ENCODE data around the gene NSDHL. TPM values are rescaled to one million over a fixed set of nuclear protein-coding genes. Genes with fewer than 3 reads are reported as not detected.

Gene NSDHL
- total RNA-seq, 8 experiments from 2014 or later, result 10.2 to 38.9 (median 20.6) TPM

DNA sequence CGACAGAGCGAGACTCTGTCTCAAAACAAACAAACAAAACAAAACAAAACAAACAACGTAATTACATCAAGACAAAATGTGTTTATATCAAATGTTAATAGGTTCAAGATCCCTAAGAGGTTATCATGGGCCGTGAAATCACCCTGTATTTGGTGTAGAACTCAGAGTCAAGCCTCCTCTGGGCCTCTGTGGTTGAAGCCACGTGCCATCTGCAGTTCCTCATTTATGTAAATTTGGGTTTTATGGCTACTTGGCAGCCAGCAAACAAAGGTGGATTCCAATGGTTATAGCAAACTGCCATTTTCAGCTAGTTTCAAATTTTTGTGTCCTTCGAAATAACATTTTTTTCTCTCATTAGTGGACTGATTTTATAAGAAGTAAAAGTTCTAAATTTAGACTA lies 16.4 kb downstream of the NSDHL start:
- no peak for ATAC-seq (replicated peaks in 6 of 8)
- WGBS, 10 experiments, result 19 to 100% (median 61%) methylated on average over 1 to 6 of the region's 6 CpGs; no CpG with 5 or more reads in 6 of the 10 experiments
- H3K27ac ChIP-seq, result no peak overlapping the region
- H3K4me3 ChIP-seq, result no peak overlapping the region
- no peaks in the 10 kb centered on the region for H3K4me1 ChIP-seq (replicated peaks in 1 of 2)
- in situ Hi-C loops (cut with MboI; ENCODE audit: low pct_unique_long_range_greater_than_20kb in 2 of 9, low sequenced_read_pairs in 9 of 9, unreplicated experiment in 9 of 9), result no loop called here

DNA sequence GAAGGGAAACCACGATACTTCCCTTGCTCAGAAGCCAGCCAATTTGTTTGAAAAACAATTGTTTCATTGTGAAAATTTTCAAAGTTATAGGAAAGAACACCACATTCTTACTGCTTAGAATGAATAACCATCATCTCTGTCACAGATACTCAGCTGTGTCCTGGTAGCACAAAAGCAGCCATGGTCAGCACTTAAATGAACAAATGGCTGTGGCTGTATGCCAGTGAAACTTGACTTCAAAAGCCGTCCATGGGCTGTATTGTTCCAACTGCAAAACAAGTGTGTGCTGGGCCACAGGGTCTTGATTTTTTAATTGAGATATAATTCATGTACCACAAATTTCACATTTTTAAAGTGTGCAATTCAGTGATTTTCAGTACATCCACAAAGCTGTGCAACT lies 19.6 kb downstream of the NSDHL start:
- no peaks in the 10 kb centered on the region for H3K4me1 ChIP-seq (replicated peaks in 1 of 2)
- H3K27ac ChIP-seq, result no peak overlapping the region
- no peak for ATAC-seq (replicated peaks in 6 of 8)
- in situ Hi-C loops (cut with MboI; ENCODE audit: low pct_unique_long_range_greater_than_20kb in 2 of 9, low sequenced_read_pairs in 9 of 9, unreplicated experiment in 9 of 9), result no loop called here
- WGBS, 10 experiments, result 100% methylated on average over 1 of the region's 2 CpGs; no CpG with 5 or more reads in 8 of the 10 experiments
- H3K4me3 ChIP-seq, result no peak overlapping the region

DNA sequence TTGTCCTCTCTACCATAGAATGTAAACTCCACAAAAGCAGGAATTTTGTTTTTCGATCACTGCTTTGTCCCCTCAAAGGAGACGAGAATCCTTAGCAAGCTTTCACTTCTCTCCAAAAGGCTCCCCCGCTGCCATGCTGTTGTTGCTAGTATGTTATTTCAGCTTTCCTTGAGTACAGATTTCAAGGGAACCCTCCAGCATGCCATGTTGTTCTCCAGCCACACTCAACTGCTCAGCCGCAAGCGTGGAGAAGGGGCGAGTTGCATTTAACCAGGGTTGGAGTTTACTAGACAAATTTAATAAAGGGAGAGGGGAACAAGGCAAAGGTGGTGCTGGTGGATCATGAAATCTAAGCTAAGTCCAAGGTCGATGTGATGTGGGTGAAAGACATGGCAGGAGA lies 23.1 kb downstream of the NSDHL start:
- in situ Hi-C loops (cut with MboI; ENCODE audit: low pct_unique_long_range_greater_than_20kb in 2 of 9, low sequenced_read_pairs in 9 of 9, unreplicated experiment in 9 of 9), result no loop called here
- no peak overlapping the region for H3K4me3 ChIP-seq
- 55 to 100% methylated on average over 3 to 4 of the region's 7 CpGs; no CpG with 5 or more reads in 8 of the 10 experiments for WGBS, 10 experiments
- H3K4me1 ChIP-seq (replicated peaks in 1 of 2), result no peaks in the 10 kb centered on the region
- ATAC-seq (replicated peaks in 6 of 8), result no peak
- no peak overlapping the region for H3K27ac ChIP-seq

DNA sequence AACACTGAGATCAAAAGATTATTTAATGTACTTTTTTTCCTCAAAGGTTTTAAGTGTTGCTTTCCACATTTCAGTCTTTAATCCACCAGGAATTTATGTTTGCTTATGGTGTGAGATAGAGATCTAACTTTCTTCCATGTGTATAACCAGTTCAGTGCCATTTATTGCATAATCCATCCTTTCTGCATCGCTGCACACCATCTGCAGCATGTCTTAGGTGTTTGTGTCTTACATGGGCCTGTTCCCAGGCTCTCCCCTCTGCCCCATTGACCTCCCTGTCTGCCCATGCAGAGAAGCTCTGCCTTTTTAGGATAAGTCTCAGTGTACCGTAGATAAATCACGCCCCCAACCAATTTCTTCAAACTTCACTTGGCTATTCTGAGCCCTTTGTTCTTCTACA lies 30.3 kb downstream of the NSDHL start:
- peak in 1 of 8 experiments; percentile 46 for ATAC-seq (replicated peaks in 6 of 8)
- in situ Hi-C loops (cut with MboI; ENCODE audit: low pct_unique_long_range_greater_than_20kb in 2 of 9, low sequenced_read_pairs in 9 of 9, unreplicated experiment in 9 of 9), result no loop called here
- no peaks in the 10 kb centered on the region for H3K4me1 ChIP-seq (replicated peaks in 1 of 2)
- no peak overlapping the region for H3K27ac ChIP-seq
- H3K4me3 ChIP-seq, result no peak overlapping the region
- 36 to 100% (median 72%) methylated on average over 1 to 3 of the region's 3 CpGs; no CpG with 5 or more reads in 6 of the 10 experiments for WGBS, 10 experiments

DNA sequence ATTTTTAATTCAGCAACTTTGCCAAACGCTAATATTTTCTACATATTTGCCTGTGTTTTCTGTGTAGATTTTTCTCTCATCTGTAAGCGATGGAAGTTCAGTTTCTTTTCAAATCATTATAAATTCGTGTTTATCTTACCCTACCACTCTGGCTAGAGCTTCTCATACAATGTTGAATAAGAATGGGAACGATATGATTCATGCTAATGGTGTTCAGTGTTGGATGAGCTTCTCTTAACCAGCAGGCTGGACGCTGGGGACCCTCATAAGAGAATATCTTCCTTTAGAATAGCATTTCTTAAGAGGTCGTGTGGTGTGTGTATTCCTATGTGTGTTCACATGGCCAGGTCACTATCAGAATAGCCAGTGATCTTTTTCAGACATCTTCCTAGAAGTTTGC lies 31.0 kb downstream of the NSDHL start:
- 50 to 100% (median 98%) methylated on average over 1 to 6 of the region's 6 CpGs; no CpG with 5 or more reads in 2 of the 10 experiments for WGBS, 10 experiments
- ATAC-seq (replicated peaks in 6 of 8), result no peak

DNA sequence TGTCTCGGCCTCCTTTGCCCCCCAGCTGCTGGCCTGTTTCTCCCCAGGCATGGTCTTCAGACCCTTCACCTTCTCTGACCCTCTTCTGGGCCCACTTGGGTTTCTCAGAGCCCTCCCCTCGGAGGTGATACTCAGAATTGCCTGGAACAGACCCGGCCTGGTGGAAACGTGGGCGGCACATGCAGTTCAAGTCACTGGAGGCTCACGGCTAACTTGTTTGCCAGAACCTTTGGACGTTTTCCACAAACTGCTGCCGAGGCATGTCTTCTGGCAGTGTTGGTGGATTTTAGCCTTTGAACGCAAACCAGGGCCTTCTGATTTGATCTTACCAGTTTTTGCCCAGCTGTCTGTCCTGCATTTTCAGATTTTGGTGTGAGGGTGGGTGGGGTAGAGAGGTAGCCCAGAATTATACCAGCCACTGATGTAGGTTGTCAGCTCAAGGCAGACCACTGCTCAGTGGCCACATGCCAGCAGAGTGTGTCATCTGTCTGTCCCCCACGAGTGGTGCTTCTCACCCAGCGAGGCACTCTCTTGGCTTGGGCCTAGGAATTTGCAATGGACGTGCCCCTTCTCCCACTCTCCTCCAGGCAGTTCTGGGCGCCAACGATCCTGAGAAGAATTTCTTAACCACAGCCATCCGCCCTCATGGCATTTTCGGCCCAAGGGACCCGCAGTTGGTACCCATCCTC lies 34.5 kb downstream of the NSDHL start:
- no peaks in the 10 kb centered on the region for H3K4me1 ChIP-seq (replicated peaks in 1 of 2)
- no peak overlapping the region for H3K27ac ChIP-seq
- ATAC-seq (replicated peaks in 6 of 8), result no peak
- H3K4me3 ChIP-seq, result no peak overlapping the region
- WGBS, 10 experiments, result 61 to 67% methylated on average over 1 to 8 of the region's 17 CpGs; no CpG with 5 or more reads in 8 of the 10 experiments
- in situ Hi-C loops (cut with MboI; ENCODE audit: low pct_unique_long_range_greater_than_20kb in 2 of 9, low sequenced_read_pairs in 9 of 9, unreplicated experiment in 9 of 9), result no loop called here

More for the DNA sequence above, 31.0 kb downstream of the NSDHL start:
- H3K4me1 ChIP-seq (replicated peaks in 1 of 2), result no peaks in the 10 kb centered on the region
- H3K4me3 ChIP-seq, result no peak overlapping the region
- in situ Hi-C loops (cut with MboI; ENCODE audit: low pct_unique_long_range_greater_than_20kb in 2 of 9, low sequenced_read_pairs in 9 of 9, unreplicated experiment in 9 of 9), result no loop called here
- no peak overlapping the region for H3K27ac ChIP-seq

DNA sequence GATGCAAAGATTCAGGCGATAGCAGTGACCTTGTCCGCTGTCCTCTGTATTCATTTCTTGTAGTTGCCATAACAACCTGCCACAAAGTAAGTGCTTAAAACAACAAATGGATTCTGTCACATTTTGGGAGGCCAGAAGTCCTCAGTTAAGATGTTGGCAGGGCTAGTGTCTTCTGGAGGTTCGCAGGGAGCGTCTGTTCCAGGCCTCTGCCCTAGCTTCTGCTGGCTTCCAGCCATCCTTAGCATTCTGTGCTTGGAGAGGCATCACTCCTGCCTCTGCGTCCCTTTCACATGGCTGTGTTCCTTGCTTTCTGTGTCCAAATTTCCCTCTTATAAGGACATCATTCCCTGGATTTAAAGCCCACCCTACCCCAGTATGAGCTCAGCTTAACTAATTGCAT lies 35.5 kb downstream of the NSDHL start:
- in situ Hi-C loops (cut with MboI; ENCODE audit: low pct_unique_long_range_greater_than_20kb in 2 of 9, low sequenced_read_pairs in 9 of 9, unreplicated experiment in 9 of 9), result no loop called here
- no peak for ATAC-seq (replicated peaks in 6 of 8)
- Histone ChIP-seq H3K27ac (no peak overlapping the region), H3K4me3 (no peak overlapping the region), H3K4me1 (replicated peaks in 1 of 2) (no peaks in the 10 kb centered on the region)
- WGBS, 10 experiments, result 59 to 100% methylated on average over 1 to 4 of the region's 5 CpGs; no CpG with 5 or more reads in 8 of the 10 experiments

DNA sequence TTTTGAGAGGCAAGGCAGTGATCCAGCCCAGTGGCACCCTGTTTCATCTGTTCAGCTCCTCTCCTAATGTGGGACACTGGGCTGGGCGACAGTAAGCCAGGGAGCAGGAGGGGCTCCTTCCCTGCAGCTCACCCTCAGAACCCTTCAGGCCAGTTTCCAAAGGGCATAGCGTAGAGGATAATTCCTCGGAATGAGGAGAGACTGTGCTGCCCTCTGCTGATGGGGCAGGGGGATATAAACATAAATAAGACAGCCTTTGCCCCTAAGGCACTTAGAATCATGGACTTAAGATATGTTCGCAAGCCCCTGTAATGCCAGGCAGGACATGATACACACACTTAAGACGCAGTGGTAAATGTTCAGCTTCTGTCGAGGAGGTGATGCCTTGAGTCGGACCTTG lies 39.1 kb downstream of the NSDHL start:
- Histone ChIP-seq H3K4me1 (replicated peaks in 1 of 2) (no peaks in the 10 kb centered on the region), H3K4me3 (no peak overlapping the region), H3K27ac (no peak overlapping the region)
- no peak for ATAC-seq (replicated peaks in 6 of 8)
- in situ Hi-C loops (cut with MboI; ENCODE audit: low pct_unique_long_range_greater_than_20kb in 2 of 9, low sequenced_read_pairs in 9 of 9, unreplicated experiment in 9 of 9), result no loop called here
- 48 to 87% methylated on average over 3 to 4 of the region's 7 CpGs; no CpG with 5 or more reads in 8 of the 10 experiments for WGBS, 10 experiments

DNA sequence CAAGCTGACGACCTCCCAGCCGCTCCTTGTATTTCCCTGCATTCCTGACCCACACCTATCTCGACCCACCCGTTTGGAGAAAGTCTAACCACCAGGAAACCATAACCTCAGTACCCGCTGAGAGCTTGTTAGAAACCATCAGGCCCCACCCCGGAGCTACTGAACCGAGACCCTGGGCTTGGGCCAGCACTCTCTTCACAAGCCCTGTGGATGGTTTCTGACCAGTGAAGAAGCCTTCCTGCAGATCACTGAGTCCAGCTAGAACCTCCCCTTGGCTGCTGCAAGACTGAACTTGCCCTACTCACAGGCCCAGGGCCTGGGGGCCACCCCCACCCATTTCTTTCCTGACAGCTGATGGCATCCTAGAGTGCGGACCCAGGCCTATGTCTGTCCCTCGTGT lies 40.4 kb downstream of the NSDHL start:
- H3K27ac ChIP-seq, result no peak overlapping the region
- in situ Hi-C loops (cut with MboI; ENCODE audit: low pct_unique_long_range_greater_than_20kb in 2 of 9, low sequenced_read_pairs in 9 of 9, unreplicated experiment in 9 of 9), result no loop called here
- H3K4me3 ChIP-seq, result no peak overlapping the region
- H3K4me1 ChIP-seq (replicated peaks in 1 of 2), result no peaks in the 10 kb centered on the region
- WGBS, 10 experiments, result 60 to 67% methylated on average over 1 to 2 of the region's 9 CpGs; no CpG with 5 or more reads in 8 of the 10 experiments
- ATAC-seq (replicated peaks in 6 of 8), result no peak

DNA sequence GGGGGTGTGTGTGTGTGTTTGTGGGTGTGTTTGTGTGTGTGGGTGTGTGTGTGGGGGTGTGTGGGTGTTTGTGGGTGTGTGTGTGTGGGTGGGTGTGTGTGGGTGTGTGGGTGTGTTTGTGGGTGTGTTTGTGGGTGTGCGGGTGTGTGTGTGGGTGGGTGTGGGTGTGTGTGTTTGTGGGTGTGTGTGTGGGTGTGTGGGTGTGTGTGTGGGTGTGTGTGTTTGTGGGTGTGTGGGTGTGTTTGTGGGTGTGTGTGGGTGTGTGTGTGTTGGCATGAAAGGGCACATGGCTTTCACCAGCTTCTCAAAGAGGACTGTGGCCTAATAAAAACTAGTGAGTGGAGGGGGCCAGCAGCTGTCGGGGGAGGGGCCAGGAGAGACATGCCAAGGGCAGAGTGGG lies 41.7 kb downstream of the NSDHL start:
- no CpG with 5 or more reads among the region's 2 CpGs for WGBS, 10 experiments
- no peak for ATAC-seq (replicated peaks in 6 of 8)
- Histone ChIP-seq H3K4me1 (replicated peaks in 1 of 2) (no peaks in the 10 kb centered on the region), H3K27ac (no peak overlapping the region), H3K4me3 (no peak overlapping the region)
- in situ Hi-C loops (cut with MboI; ENCODE audit: low pct_unique_long_range_greater_than_20kb in 2 of 9, low sequenced_read_pairs in 9 of 9, unreplicated experiment in 9 of 9), result no loop called here

DNA sequence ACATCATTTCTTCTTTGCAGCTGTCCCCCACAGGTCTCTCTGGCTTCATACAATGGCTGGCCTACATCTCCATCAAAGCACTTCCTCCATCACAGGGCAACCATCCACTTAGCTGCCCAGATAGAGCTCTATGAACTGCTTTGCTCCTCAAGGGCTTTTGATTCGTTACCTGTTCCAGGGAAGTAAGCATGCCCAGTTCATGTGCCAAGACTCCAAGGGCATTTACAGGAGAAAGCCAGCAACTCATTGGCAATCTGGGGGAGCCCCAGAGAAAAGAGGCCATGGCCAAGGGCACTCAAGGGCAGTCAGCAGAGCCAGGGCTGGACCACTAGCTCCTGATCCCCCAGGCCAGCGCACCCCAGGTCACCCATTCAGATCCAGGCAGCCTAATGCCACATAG lies 42.5 kb downstream of the NSDHL start:
- in situ Hi-C loops (cut with MboI; ENCODE audit: low pct_unique_long_range_greater_than_20kb in 2 of 9, low sequenced_read_pairs in 9 of 9, unreplicated experiment in 9 of 9), result no loop called here
- no peak for ATAC-seq (replicated peaks in 6 of 8)
- Histone ChIP-seq H3K4me1 (replicated peaks in 1 of 2) (no peaks in the 10 kb centered on the region), H3K4me3 (no peak overlapping the region), H3K27ac (no peak overlapping the region)
- WGBS, 10 experiments, result 60% methylated on average over 1 of the region's 2 CpGs; no CpG with 5 or more reads in 9 of the 10 experiments

DNA sequence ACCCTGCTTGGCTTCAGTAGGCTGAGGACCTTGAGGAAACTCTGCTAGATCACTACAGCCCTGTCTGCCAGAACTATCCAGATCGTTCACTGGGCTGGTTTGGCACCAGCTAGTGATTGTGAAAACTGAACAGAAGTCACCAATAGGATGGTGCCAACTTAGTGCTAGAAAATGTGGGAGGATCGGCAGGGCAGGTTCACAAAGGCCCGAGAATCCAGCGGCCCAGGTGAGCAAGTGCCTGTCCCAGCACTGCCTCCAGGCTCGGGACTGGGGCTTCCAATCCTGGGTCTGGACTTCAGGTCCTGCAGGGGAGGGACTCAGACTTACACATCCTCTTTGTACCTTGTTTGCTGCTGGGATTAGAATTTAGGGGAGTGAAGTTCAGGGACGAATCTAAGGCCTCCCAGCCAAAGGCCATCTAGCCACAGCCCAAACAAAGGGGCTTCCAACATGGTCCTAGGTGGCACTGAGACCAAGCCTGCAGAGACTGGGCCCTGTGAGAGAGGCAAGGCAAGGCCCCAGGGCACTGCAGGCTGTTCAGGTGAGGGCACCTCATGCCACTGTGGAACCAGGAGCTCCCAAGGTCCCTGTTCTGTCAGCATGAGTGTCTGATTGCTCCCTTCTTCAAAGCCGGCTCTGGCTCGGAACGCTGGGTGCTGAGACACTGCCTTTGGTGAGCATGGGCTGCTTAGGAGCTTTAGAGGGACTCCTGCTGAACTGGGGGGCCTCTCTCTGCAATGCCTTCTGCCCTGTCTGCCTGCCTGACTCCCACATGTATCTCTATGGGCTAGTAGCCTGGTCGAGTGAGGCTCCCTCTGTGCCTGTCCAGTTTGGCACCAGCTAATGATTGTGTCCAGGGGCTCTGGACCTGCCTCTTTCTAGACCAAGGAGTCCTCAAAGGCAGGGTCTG lies 46.3 kb downstream of the NSDHL start:
- H3K27ac ChIP-seq, result no peak overlapping the region
- in situ Hi-C loops (cut with MboI; ENCODE audit: low pct_unique_long_range_greater_than_20kb in 2 of 9, low sequenced_read_pairs in 9 of 9, unreplicated experiment in 9 of 9), result no loop called here
- WGBS, 10 experiments, result 19 to 100% (median 64%) methylated on average over 1 to 3 of the region's 10 CpGs; no CpG with 5 or more reads in 6 of the 10 experiments
- ATAC-seq (replicated peaks in 6 of 8), result no peak
- H3K4me3 ChIP-seq, result no peak overlapping the region
- no peaks in the 10 kb centered on the region for H3K4me1 ChIP-seq (replicated peaks in 1 of 2)

DNA sequence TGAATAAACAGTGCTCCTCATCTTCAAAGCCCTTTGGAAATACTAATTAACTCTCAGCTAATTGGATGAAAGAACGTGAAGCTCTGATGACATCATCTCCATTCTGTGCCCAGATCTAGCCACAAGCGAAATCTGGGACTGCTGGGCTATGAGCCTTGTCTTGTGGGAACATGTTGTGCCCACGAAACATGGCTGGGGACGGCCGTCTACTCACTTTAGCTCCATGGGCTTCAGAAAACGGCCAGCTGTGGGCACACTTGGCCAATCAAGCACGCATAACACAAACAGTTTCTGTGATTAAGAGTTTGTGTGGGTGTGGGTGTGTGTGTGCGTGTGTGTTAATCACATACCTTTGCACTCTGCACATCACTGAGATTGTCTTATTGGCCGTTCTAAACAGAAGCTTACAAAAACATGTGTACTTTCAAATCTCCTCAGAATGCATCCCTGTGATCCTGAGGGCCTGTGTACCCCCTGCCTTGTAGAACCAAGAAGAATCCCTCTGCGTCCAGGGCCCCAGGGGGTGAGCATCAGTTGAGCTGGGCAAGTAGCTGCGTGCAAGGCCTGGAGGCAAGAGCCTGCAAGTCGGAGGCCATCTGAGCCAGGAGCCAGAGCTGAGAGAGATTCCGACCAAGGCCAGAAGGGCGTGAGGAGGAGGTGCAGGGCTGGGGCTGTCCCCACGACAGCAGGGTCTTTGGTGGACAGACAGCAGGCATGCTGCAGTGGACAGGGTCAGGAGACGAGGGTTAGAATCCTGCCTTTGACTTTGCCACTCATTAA lies 48.3 kb downstream of the NSDHL start:
- in situ Hi-C loops (cut with MboI; ENCODE audit: low pct_unique_long_range_greater_than_20kb in 2 of 9, low sequenced_read_pairs in 9 of 9, unreplicated experiment in 9 of 9), result no loop called here
- no peak for ATAC-seq (replicated peaks in 6 of 8)
- Histone ChIP-seq H3K4me1 (replicated peaks in 1 of 2) (no peaks in the 10 kb centered on the region), H3K27ac (no peak overlapping the region), H3K4me3 (no peak overlapping the region)
- 30 to 100% (median 53%) methylated on average over 1 to 15 of the region's 16 CpGs; no CpG with 5 or more reads in 5 of the 10 experiments for WGBS, 10 experiments
